K562 (cell line): ENCODE results near the gene CETN2. TPM values are rescaled to one million over a fixed set of nuclear protein-coding genes. Genes with fewer than 3 reads are reported as not detected.

ENCODE experiments used
- ATAC-seq: fragments of 200-7000 bp; cut with Tn5 transposase; 3 replicates; pipeline ENCODE4 v1.9.1; 2020; ENCODE audit warnings: moderate library complexity
- BruUV-seq: library from RNA; stranded (reverse); fragments of 400-500 nt; replicated peaks from 2 replicates; lab custom pipeline; 2021; lab: Mats Ljungman, UMichigan
- CTCF ChIA-PET: fragments of 300-600 bp; formaldehyde crosslinking; extraction: SDS; loops from one replicate; lab custom pipeline; 2021; ENCODE audit warnings: low intra/inter-chr PET ratio; lab: Yijun Ruan, JAX
- POLR2A ChIA-PET: fragments of 300-600, 350-650 bp; sonication (Branson Sonifier 250); formaldehyde crosslinking; extraction: SDS; loops from one replicate; lab custom pipeline; 2021; ENCODE audit warnings: antibody characterized with exemption, inconsistent platforms; lab: Yijun Ruan, JAX
- DNase-seq, 4 experiments: peaks; one replicate each; pipeline versions ENCODE4 v3.0.0 to v3.0.0-alpha.2; 2011 to 2018; ENCODE audit warnings: low spot score in 3 of 4, mixed read lengths in 3 of 4; ENCODE audit errors: extremely low read depth in 1 of 4
- FAIRE-seq: peaks from 2 replicates; lab custom pipeline; 2011; peaks lifted over from hg19 to GRCh38; lab: Jason Lieb, UNC
- H2AFZ ChIP-seq: 2 replicates; pipeline ENCODE4 v1.6.0; 2011; ENCODE audit warnings: low read depth, low read length, control low read depth, inconsistent platforms
- H3K27ac ChIP-seq: fragments of 200-600 bp; 3 replicates; pipeline ENCODE4 v1.8.0; 2011; ENCODE audit warnings: low read depth, mild to moderate bottlenecking, control low read depth, inconsistent platforms, low read length, moderate library complexity, mixed read lengths; ENCODE audit errors: extremely low read depth
- H3K27me3 ChIP-seq, 2 experiments: fragments of 300-600 bp in 1 of 2; 2 replicates in 1 of 2; 3 replicates in 1 of 2; pipeline versions ENCODE4 v1.6.0 to v1.8.0; 2011; ENCODE audit warnings: inconsistent platforms in 2 of 2, low read length in 2 of 2, mild to moderate bottlenecking in 1 of 2, mixed read lengths in 1 of 2, moderate library complexity in 1 of 2; ENCODE audit not compliant: control insufficient read depth in 2 of 2, insufficient read depth in 2 of 2
- H3K36me3 ChIP-seq: fragments of 300-600 bp; 3 replicates; pipeline ENCODE4 v1.8.0; 2011; ENCODE audit warnings: mild to moderate bottlenecking, low read length, inconsistent platforms; ENCODE audit not compliant: control insufficient read depth, insufficient read depth
- H3K4me1 ChIP-seq, 2 experiments: fragments of 200-600 bp in 1 of 2; replicated peaks in 1 of 2; 2 replicates in 1 of 2; 3 replicates in 1 of 2; pipeline versions ENCODE4 v1.5.1 to v1.8.0; 2011; ENCODE audit warnings: inconsistent platforms in 2 of 2, low read length in 2 of 2, mild to moderate bottlenecking in 1 of 2, mixed read lengths in 1 of 2, moderate library complexity in 1 of 2; ENCODE audit not compliant: control insufficient read depth in 2 of 2, insufficient read depth in 2 of 2
- H3K4me2 ChIP-seq: 2 replicates; pipeline ENCODE4 v1.6.1; 2011; ENCODE audit warnings: low read length, control low read depth, inconsistent platforms, mixed read lengths; ENCODE audit not compliant: insufficient read depth
- H3K4me3 ChIP-seq: fragments of 200-600 bp; sonication (generic), shearing (Covaris generic); 2 replicates; pipeline ENCODE4 v1.5.1; 2016; ENCODE audit warnings: control low read depth, inconsistent platforms
- H3K79me2 ChIP-seq: fragments of 200-600 bp; 3 replicates; pipeline ENCODE4 v1.8.0; 2011; ENCODE audit warnings: low read length, inconsistent platforms; ENCODE audit not compliant: control insufficient read depth, insufficient read depth
- H3K9ac ChIP-seq, 2 experiments: 2 replicates each; pipeline versions ENCODE4 v1.6.0 to v1.6.1; 2011; ENCODE audit warnings: low read depth in 2 of 2, low read length in 2 of 2, control low read depth in 1 of 2, inconsistent platforms in 1 of 2, mild to moderate bottlenecking in 1 of 2, mixed read lengths in 1 of 2; ENCODE audit not compliant: insufficient read depth in 1 of 2
- H3K9me1 ChIP-seq: one replicate; pipeline ENCODE4 v1.6.0; 2011; ENCODE audit warnings: inconsistent platforms, mild to moderate bottlenecking, low read length, moderate library complexity; ENCODE audit not compliant: control insufficient read depth, insufficient read depth
- H3K9me3 ChIP-seq: replicated peaks from 2 replicates; pipeline ENCODE4 v1.5.1; 2011; ENCODE audit warnings: low read depth, low read length, inconsistent platforms; ENCODE audit not compliant: control insufficient read depth, insufficient read depth
- H4K20me1 ChIP-seq: replicated peaks from 2 replicates; pipeline ENCODE4 v1.6.1; 2011; ENCODE audit warnings: low read length, inconsistent platforms, mixed read lengths; ENCODE audit not compliant: control insufficient read depth, insufficient read depth
- RBBP5 ChIP-seq: fragments of 200-600 bp; sonication (generic); IDR thresholded peaks from 2 replicates; pipeline ENCODE4 v1.6.1; 2012; ENCODE audit warnings: borderline replicate concordance, mild to moderate bottlenecking, low read length, control low read depth, inconsistent platforms; ENCODE audit not compliant: insufficient read depth, poor library complexity, severe bottlenecking
- SP1 ChIP-seq: sonication (generic); formaldehyde crosslinking; IDR thresholded peaks from 2 replicates; pipeline ENCODE4 v1.8.1; 2022; ENCODE audit warnings: mild to moderate bottlenecking, missing genetic modification reagents
- ZNF316 ChIP-seq: fragments of 450-650 bp; IDR thresholded peaks from 2 replicates; pipeline ENCODE4 v1.6.1; 2016
- WGBS: fragments of 100-300 bp; shearing (Covaris generic); methylation state at CpG from one replicate; pipeline ENCODE4 v1.1.6; 2016; ENCODE audit warnings: low coverage, mixed read lengths; ENCODE audit not compliant: insufficient coverage; ENCODE audit errors: missing lambda C conversion rate; 5-methylcytosine and 5-hydroxymethylcytosine counted together
- in situ Hi-C: fragments of 300-500 bp; cut with MboI; formaldehyde crosslinking; loops from 4 replicates; pipeline ENCODE4 v1.15.0; 2018; ENCODE audit warnings: inconsistent platforms, mixed read lengths
- intact Hi-C: fragments of 100-400 bp; cut with micrococcal nuclease; formaldehyde crosslinking; loops from 2 replicates; pipeline ENCODE4 v1.14.2; 2022
- polyA plus RNA-seq, 8 experiments: library from polyadenylated mRNA; depleted of rRNA in 4 of 8; stranded (reverse) in 5 of 8; unstranded in 3 of 8; fragments of >200 nt; fragmentation: Nextera tagmentation in 2 of 8; fragmentation: Illumina TruSeq in 1 of 8; extraction: Ambion mirVana in 2 of 8; extraction: Trizol in 1 of 8; gene quantifications; 2 replicates each; pipeline versions ENCODE4 v1.2.1 to v1.2.3, GENCODE V29; 2011 to 2014; ENCODE audit warnings: inconsistent platforms in 1 of 8, missing spikeins in 1 of 8
- total RNA-seq, 7 experiments: library from RNA; depleted of rRNA in 6 of 7; stranded (reverse); fragments of >200 nt in 6 of 7; fragmentation: Illumina TruSeq in 2 of 7; extraction: Trizol in 2 of 7; gene quantifications; 2 replicates each; pipeline versions ENCODE4 v1.2.1 to v1.2.3, GENCODE V29; 2011 to 2021; ENCODE audit warnings: low replicate concordance in 1 of 7

The CETN2 gene
- total and polyA plus RNA-seq, 9 of the 15 experiments (the other 6 are each of a cell fraction or from before 2014, with no cell fraction given), result 16.7 to 37.1 (median 27.6) TPM

DNA sequence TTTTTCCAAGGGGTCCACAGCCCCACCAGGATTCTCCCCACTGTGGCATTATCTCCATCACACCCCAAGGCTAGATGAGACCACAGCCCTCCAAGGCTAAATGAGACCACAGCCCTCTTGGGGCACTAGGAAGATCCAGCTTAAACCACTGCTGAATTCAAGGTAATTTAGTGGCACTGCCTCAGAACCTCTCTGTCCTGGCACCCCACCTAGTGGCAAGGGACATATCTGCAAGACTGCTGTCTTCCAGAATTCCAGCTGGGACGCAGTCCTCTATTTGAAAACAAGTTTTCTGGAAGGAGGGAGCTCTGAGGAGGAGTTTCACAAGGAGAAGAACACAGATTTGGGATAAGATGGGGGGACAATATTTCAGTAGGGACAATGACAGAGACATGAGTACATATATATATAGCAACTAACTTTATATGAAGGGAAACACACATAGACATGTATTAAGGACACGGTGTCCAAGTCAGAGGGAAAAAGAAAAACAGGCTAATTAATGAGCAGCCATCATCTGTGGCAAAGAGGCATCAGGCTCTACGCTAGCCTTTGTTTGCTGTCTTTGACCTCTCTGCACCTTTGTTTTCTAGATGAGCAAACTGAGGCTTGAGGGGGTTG, 9.3 kb downstream of the CETN2 start (continued):
- TF ChIP-seq RBBP5, result no peak

DNA sequence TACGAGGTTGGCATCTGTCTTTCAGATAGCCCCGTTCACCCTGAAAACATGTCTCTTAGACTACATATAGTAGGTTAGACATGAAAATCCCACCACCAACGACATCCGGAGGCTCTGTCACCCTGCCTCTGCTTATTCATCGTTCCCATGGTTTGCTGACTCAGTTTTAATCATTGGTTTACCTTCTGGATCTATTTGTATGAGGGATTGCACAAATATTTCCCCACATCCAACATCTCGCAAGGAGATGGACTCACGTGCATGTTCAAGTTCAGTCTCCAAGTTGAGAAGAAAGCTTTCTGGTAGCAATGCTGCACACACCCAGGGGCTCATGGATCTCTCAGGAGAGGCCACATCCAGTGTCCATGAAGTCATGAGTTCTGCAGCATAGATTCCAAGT, 10.8 kb downstream of the CETN2 start:
- Histone ChIP-seq H3K27ac (no peak overlapping the region), H3K4me1 (peaks cover 0 to 8% of the 10 kb centered on the region in 2 experiments; a peak in 2 of 5 replicates), H3K9me3 (no peaks in the 10 kb centered on the region), H4K20me1 (no peaks in the 10 kb centered on the region), H3K4me2 (no peak overlapping the region), H3K4me3 (no peak overlapping the region), H3K9ac (no peak overlapping the region), H3K27me3 (peaks cover 3 to 12% of the 10 kb centered on the region in 2 experiments; a peak in 4 of 5 replicates), H3K36me3 (no peaks in the 10 kb centered on the region), H3K79me2 (no peaks in the 10 kb centered on the region), H3K9me1 (no peaks in the 10 kb centered on the region), H2AFZ (no peak overlapping the region)
- DNase-seq (no peak), ATAC-seq (no peak), FAIRE-seq (no peak)
- in situ Hi-C loops, result loop anchor here (5.0 kb wide), 1 partner anchor 1067 kb away; no protein-coding TSS in a partner anchor
- POLR2A ChIA-PET, result no interaction called here
- 37% methylated on average over 7 of the region's 7 CpGs for WGBS
- TF ChIP-seq ZNF316 (peak; percentile 49; the same call in 1 of the 2 replicates), SP1 (CRISPR knock-in tag) (no peak)
- no TSS peak for BruUV-seq
- CTCF ChIA-PET, result no interaction called here
- intact Hi-C loops, result no loop called here

DNA sequence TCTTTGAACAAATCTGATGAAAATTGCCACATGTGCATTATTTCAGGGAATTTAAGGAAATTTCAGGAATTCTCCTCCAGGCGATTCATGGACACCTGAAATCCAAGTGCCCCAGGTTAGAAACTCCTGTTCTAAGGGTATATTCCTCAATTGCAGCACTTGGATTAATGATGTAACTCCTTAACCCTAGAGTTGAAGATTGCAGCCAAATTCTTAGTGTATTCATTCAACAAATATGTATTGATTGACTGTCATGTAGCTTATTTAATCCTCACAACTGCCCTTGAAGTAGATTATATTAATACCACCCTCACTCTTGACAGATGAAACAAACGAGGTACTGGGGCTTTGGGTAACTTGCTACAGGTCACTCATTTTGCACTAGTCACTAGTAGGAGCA, 11.3 kb downstream of the CETN2 start:
- in situ Hi-C loops, result no loop called here
- ATAC-seq, result no peak
- TF ChIP-seq ZNF316, result peak; percentile 38; the same call in 1 of the 2 replicates

More for the DNA sequence above, 11.3 kb downstream of the CETN2 start:
- no peaks in the 10 kb centered on the region for H3K36me3 ChIP-seq
- no peak for FAIRE-seq
- no peak overlapping the region for H3K4me3 ChIP-seq
- no peaks in the 10 kb centered on the region for H3K9me1 ChIP-seq
- no peak overlapping the region for H3K4me2 ChIP-seq
- no peak overlapping the region for H2AFZ ChIP-seq
- intact Hi-C loops, result no loop called here
- no peak overlapping the region for H3K27ac ChIP-seq
- no peaks in the 10 kb centered on the region for H3K9me3 ChIP-seq
- H3K27me3 ChIP-seq, result peaks cover 3 to 7% of the 10 kb centered on the region in 2 experiments; a peak in 4 of 5 replicates
- CTCF ChIA-PET, result no interaction called here
- 14% methylated on average over 2 of the region's 2 CpGs for WGBS
- peaks cover 0 to 8% of the 10 kb centered on the region in 2 experiments; a peak in 2 of 5 replicates for H3K4me1 ChIP-seq
- no TSS peak for BruUV-seq
- H3K79me2 ChIP-seq, result no peaks in the 10 kb centered on the region
- no peaks in the 10 kb centered on the region for H4K20me1 ChIP-seq
- POLR2A ChIA-PET, result no interaction called here
- H3K9ac ChIP-seq, result no peak overlapping the region
- no peak for DNase-seq
